Melanocyte of skin (primary cell): ENCODE measurements around the gene LRWD1. TPM values are rescaled to one million over a fixed set of nuclear protein-coding genes. Genes with fewer than 3 reads are reported as not detected.

Source experiments
- total RNA-seq, 2 donors: library from RNA; depleted of rRNA; stranded (reverse); fragments of >200 nt; gene quantifications; 2 replicates each; pipeline ENCODE4 v1.2.3, GENCODE V29; 2012

LRWD1 gene
- total RNA-seq: 10 to 100 TPM; 30.3 to 48.6 TPM

GRCh38 chr7:102464577-102465280 is at the start of gene LRWD1, which contains the start of gene ALKBH4:
Gene LRWD1 (plus strand): TSS chr7:102464984. CDS start chr7:102465081, 97 bp downstream.
Gene ALKBH4 (minus strand): TSS chr7:102464863. CDS start chr7:102464836, 27 bp downstream.

GRCh38 chr7:102433219-102434038 is 31.4 kb upstream of the LRWD1 start, which contains the start of gene ORAI2:
Gene ORAI2 (plus strand): TSS chr7:102433575. CDS start chr7:102438957, 5,382 bp downstream.

GRCh38 chr7:102478314-102479208 is 13.8 kb downstream of the LRWD1 start, which contains the start of gene POLR2J:
Gene POLR2J (minus strand): TSS chr7:102478922. CDS start chr7:102478860, 62 bp downstream.

GRCh38 chr7:102517550-102518147 is 52.9 kb downstream of the LRWD1 start, which contains the start of gene RASA4B:
Gene RASA4B (minus strand): TSS chr7:102517777. CDS start chr7:102517710, 67 bp downstream.

Other genes starting within 250 kb of the LRWD1 start
- 1 to 10 TPM; 2.0 to 5.5 TPM for gene SH2B2, start 178.1 kb upstream of the LRWD1 start, total RNA-seq
- gene SPDYE6, start 108.5 kb upstream of the LRWD1 start, total RNA-seq: not detected
- 10 to 100 TPM; 11.0 to 12.3 TPM for gene PRKRIP1, start 68.6 kb upstream of the LRWD1 start, total RNA-seq
- 10 to 100 TPM; 21.0 to 26.0 TPM for gene ORAI2, start 31.4 kb upstream of the LRWD1 start, total RNA-seq
- gene ALKBH4, start 121 bp upstream of the LRWD1 start, total RNA-seq: 10 to 100 TPM; 14.3 to 20.0 TPM
- 10 to 100 TPM; 36.5 to 52.3 TPM for gene POLR2J, start 13.9 kb downstream of the LRWD1 start, total RNA-seq
- under 1 TPM; under 0.01 to 1.00 TPM for gene RASA4B, start 52.8 kb downstream of the LRWD1 start, total RNA-seq
- gene UPK3BL2, start 78.7 kb downstream of the LRWD1 start, total RNA-seq: 1 to 10 TPM; 2.3 to 2.4 TPM
- gene SPDYE2, start 86.2 kb downstream of the LRWD1 start, total RNA-seq: not detected
- 10 to 100 TPM; 33.0 to 66.4 TPM for gene POLR2J3, start 107.6 kb downstream of the LRWD1 start, total RNA-seq
- 1 to 10 TPM in 1 of 2 donors, under 1 TPM in 1; 0.33 to 2.1 TPM for gene RASA4, start 151.8 kb downstream of the LRWD1 start, total RNA-seq
- 10 to 100 TPM in 1 of 2 donors, 1 to 10 TPM in 1; 6.2 to 11.0 TPM for gene UPK3BL1, start 177.8 kb downstream of the LRWD1 start, total RNA-seq
- gene SPDYE2B, start 185.3 kb downstream of the LRWD1 start, total RNA-seq: not detected
- gene POLR2J2, start 206.7 kb downstream of the LRWD1 start, total RNA-seq: 1 to 10 TPM; 3.0 to 4.5 TPM